Measurements from ENCODE around the gene HHLA2. TPM values are rescaled to one million over a fixed set of nuclear protein-coding genes. Genes with fewer than 3 reads are reported as not detected.
"Not testable (repeated sequence)": the region's sequence is repeated elsewhere in the genome, so short reads cannot be mapped to it uniquely, and the experiment has no call there.

HHLA2 gene
- total and polyA plus RNA-seq, 5 donors = not detected

GRCh38 chr3:108343491-108343890 is 47.1 kb downstream of the HHLA2 start:
- H3K9me3 ChIP-seq (ENCODE audit: control insufficient read depth, low read length) = no peaks in the 10 kb centered on the region
- no peaks in the 10 kb centered on the region for H3K27me3 ChIP-seq (ENCODE audit: control insufficient read depth, insufficient read depth)
- ATAC-seq = no peak
- H3K27ac ChIP-seq (ENCODE audit: low read length) = no peak overlapping the region
- intact Hi-C loops (cut with DNase I) = no loop called here
- no peaks in the 10 kb centered on the region for H3K4me1 ChIP-seq (ENCODE audit: control insufficient read depth, insufficient read depth, low read length)
- 65% methylated on average over 4 of the region's 4 CpGs for WGBS
- no peak for DNase-seq
- H3K4me3 ChIP-seq (ENCODE audit: low read length) = no peak overlapping the region

- ATAC-seq (no peak), DNase-seq (no peak)
- no peaks in the 10 kb centered on the region for H3K4me1 ChIP-seq (ENCODE audit: control insufficient read depth, insufficient read depth, low read length)
- H3K9me3 ChIP-seq (ENCODE audit: control insufficient read depth, low read length) = no peaks in the 10 kb centered on the region
- H3K27me3 ChIP-seq (ENCODE audit: control insufficient read depth, insufficient read depth) = no peaks in the 10 kb centered on the region
- intact Hi-C loops (cut with DNase I) = no loop called here
- no peak overlapping the region for H3K4me3 ChIP-seq (ENCODE audit: low read length)
- WGBS = 76% methylated on average over 6 of the region's 6 CpGs
- H3K27ac ChIP-seq (ENCODE audit: low read length) = no peak overlapping the region
These were observed 49.3 kb downstream of the HHLA2 start for GRCh38 chr3:108345492-108346205.

- WGBS = 78% methylated on average over 5 of the region's 5 CpGs
- DNase-seq = no peak
- intact Hi-C loops (cut with DNase I) = no loop called here
- Histone ChIP-seq H3K9me3 (ENCODE audit: control insufficient read depth, low read length) (no peaks in the 10 kb centered on the region), H3K4me1 (ENCODE audit: control insufficient read depth, insufficient read depth, low read length) (no peaks in the 10 kb centered on the region), H3K27ac (ENCODE audit: low read length) (no peak overlapping the region), H3K4me3 (ENCODE audit: low read length) (no peak overlapping the region), H3K27me3 (ENCODE audit: control insufficient read depth, insufficient read depth) (no peaks in the 10 kb centered on the region)
- no peak for ATAC-seq
These were observed 50.2 kb downstream of the HHLA2 start for GRCh38 chr3:108346301-108347227.

- no peak for ATAC-seq
- H3K4me1 ChIP-seq (ENCODE audit: control insufficient read depth, insufficient read depth, low read length) = no peaks in the 10 kb centered on the region
- intact Hi-C loops (cut with DNase I) = no loop called here
- WGBS = 66% methylated on average over 3 of the region's 3 CpGs
- DNase-seq = no peak
- no peaks in the 10 kb centered on the region for H3K9me3 ChIP-seq (ENCODE audit: control insufficient read depth, low read length)
- no peak overlapping the region for H3K27ac ChIP-seq (ENCODE audit: low read length)
- H3K27me3 ChIP-seq (ENCODE audit: control insufficient read depth, insufficient read depth) = no peaks in the 10 kb centered on the region
- H3K4me3 ChIP-seq (ENCODE audit: low read length) = no peak overlapping the region
These were observed 55.8 kb downstream of the HHLA2 start for GRCh38 chr3:108352176-108352575.

GRCh38 chr3:108354562-108354961 is 58.2 kb downstream of the HHLA2 start:
- Histone ChIP-seq H3K4me3 (ENCODE audit: low read length) (no peak overlapping the region), H3K27me3 (ENCODE audit: control insufficient read depth, insufficient read depth) (no peaks in the 10 kb centered on the region), H3K4me1 (ENCODE audit: control insufficient read depth, insufficient read depth, low read length) (no peaks in the 10 kb centered on the region), H3K27ac (ENCODE audit: low read length) (no peak overlapping the region), H3K9me3 (ENCODE audit: control insufficient read depth, low read length) (no peaks in the 10 kb centered on the region)
- 100% methylated on average over 1 of the region's 1 CpG for WGBS
- DNase-seq (no peak), ATAC-seq (no peak)
- intact Hi-C loops (cut with DNase I) = no loop called here

GRCh38 chr3:108357042-108357441 is 60.7 kb downstream of the HHLA2 start:
- DNase-seq = no peak
- H3K4me1 ChIP-seq (ENCODE audit: control insufficient read depth, insufficient read depth, low read length) = no peaks in the 10 kb centered on the region
- no peak for ATAC-seq
- H3K27ac ChIP-seq (ENCODE audit: low read length) = no peak overlapping the region
- H3K9me3 ChIP-seq (ENCODE audit: control insufficient read depth, low read length) = no peaks in the 10 kb centered on the region
- intact Hi-C loops (cut with DNase I) = no loop called here
- H3K4me3 ChIP-seq (ENCODE audit: low read length) = no peak overlapping the region
- WGBS = 71% methylated on average over 2 of the region's 2 CpGs
- H3K27me3 ChIP-seq (ENCODE audit: control insufficient read depth, insufficient read depth) = no peaks in the 10 kb centered on the region

GRCh38 chr3:108359011-108359410 is 62.7 kb downstream of the HHLA2 start:
- Histone ChIP-seq H3K4me1 (ENCODE audit: control insufficient read depth, insufficient read depth, low read length) (no peaks in the 10 kb centered on the region), H3K27ac (ENCODE audit: low read length) (no peak overlapping the region), H3K27me3 (ENCODE audit: control insufficient read depth, insufficient read depth) (no peaks in the 10 kb centered on the region), H3K4me3 (ENCODE audit: low read length) (no peak overlapping the region), H3K9me3 (ENCODE audit: control insufficient read depth, low read length) (no peaks in the 10 kb centered on the region)
- intact Hi-C loops (cut with DNase I) = no loop called here
- WGBS = 67% methylated on average over 2 of the region's 2 CpGs
- DNase-seq = no peak
- ATAC-seq = no peak

GRCh38 chr3:108376026-108376425 is 79.7 kb downstream of the HHLA2 start:
- H3K27ac ChIP-seq (ENCODE audit: low read length) = no peak overlapping the region
- WGBS = 0% methylated on average over 1 of the region's 1 CpG
- intact Hi-C loops (cut with DNase I) = no loop called here
- no peak overlapping the region for H3K4me3 ChIP-seq (ENCODE audit: low read length)
- no peak for DNase-seq
- H3K9me3 ChIP-seq (ENCODE audit: control insufficient read depth, low read length) = no peaks in the 10 kb centered on the region
- no peaks in the 10 kb centered on the region for H3K27me3 ChIP-seq (ENCODE audit: control insufficient read depth, insufficient read depth)
- no peaks in the 10 kb centered on the region for H3K4me1 ChIP-seq (ENCODE audit: control insufficient read depth, insufficient read depth, low read length)
- ATAC-seq = no peak

GRCh38 chr3:108377384-108377783 is 81.0 kb downstream of the HHLA2 start:
- Histone ChIP-seq H3K27me3 (ENCODE audit: control insufficient read depth, insufficient read depth) (no peaks in the 10 kb centered on the region), H3K9me3 (ENCODE audit: control insufficient read depth, low read length) (no peaks in the 10 kb centered on the region), H3K4me1 (ENCODE audit: control insufficient read depth, insufficient read depth, low read length) (no peaks in the 10 kb centered on the region), H3K27ac (ENCODE audit: low read length) (no peak overlapping the region), H3K4me3 (ENCODE audit: low read length) (no peak overlapping the region)
- DNase-seq (no peak), ATAC-seq (no peak)
- intact Hi-C loops (cut with DNase I) = no loop called here
- 77% methylated on average over 1 of the region's 1 CpG for WGBS

- Histone ChIP-seq H3K9me3 (ENCODE audit: control insufficient read depth, low read length) (no peaks in the 10 kb centered on the region), H3K4me1 (ENCODE audit: control insufficient read depth, insufficient read depth, low read length) (no peaks in the 10 kb centered on the region), H3K27ac (ENCODE audit: low read length) (no peak overlapping the region), H3K4me3 (ENCODE audit: low read length) (no peak overlapping the region), H3K27me3 (ENCODE audit: control insufficient read depth, insufficient read depth) (no peaks in the 10 kb centered on the region)
- no peak for DNase-seq
- 93% methylated on average over 4 of the region's 4 CpGs for WGBS
- no peak for ATAC-seq
- intact Hi-C loops (cut with DNase I) = no loop called here
These were observed 82.0 kb downstream of the HHLA2 start for GRCh38 chr3:108378153-108378951.

GRCh38 chr3:108378952-108379342 is 82.6 kb downstream of the HHLA2 start:
- H3K4me1 ChIP-seq (ENCODE audit: control insufficient read depth, insufficient read depth, low read length); ATAC-seq; H3K4me3 ChIP-seq (ENCODE audit: low read length); H3K27ac ChIP-seq (ENCODE audit: low read length); H3K9me3 ChIP-seq (ENCODE audit: control insufficient read depth, low read length); DNase-seq; intact Hi-C loops (cut with DNase I); H3K27me3 ChIP-seq (ENCODE audit: control insufficient read depth, insufficient read depth): not testable (repeated sequence)
- WGBS = 89% methylated on average over 2 of the region's 2 CpGs
